SK-N-SH treated with all-trans-retinoic acid at 6 μM for 48 hours (cell line): ENCODE results near the gene CAPZA3.

Source experiments
- PPARA ChIP-seq: fragments of 250-450 bp; sonication (Bioruptor Pico); IDR thresholded peaks from 2 replicates; pipeline ENCODE4 v1.5.0; 2020; ENCODE audit warnings: mild to moderate bottlenecking, borderline replicate concordance
- ZFP3 ChIP-seq: fragments of 250-450 bp; sonication (Bioruptor Pico); IDR thresholded peaks from 2 replicates; pipeline ENCODE4 v1.5.0; 2020; ENCODE audit warnings: mild to moderate bottlenecking, moderate library complexity
- TF ChIP-seq, protein P1 (sequence below): fragments of 250-450 bp; sonication (Bioruptor Pico); IDR thresholded peaks from 2 replicates; pipeline ENCODE4 v1.5.1; 2021; ENCODE audit warnings: mild to moderate bottlenecking, moderate library complexity
- TF ChIP-seq, protein P2 (sequence below): fragments of 250-450 bp; sonication (Bioruptor Pico); IDR thresholded peaks from 2 replicates; pipeline ENCODE4 v1.8.0; 2020; ENCODE audit warnings: mild to moderate bottlenecking, moderate library complexity, borderline replicate concordance

DNA sequence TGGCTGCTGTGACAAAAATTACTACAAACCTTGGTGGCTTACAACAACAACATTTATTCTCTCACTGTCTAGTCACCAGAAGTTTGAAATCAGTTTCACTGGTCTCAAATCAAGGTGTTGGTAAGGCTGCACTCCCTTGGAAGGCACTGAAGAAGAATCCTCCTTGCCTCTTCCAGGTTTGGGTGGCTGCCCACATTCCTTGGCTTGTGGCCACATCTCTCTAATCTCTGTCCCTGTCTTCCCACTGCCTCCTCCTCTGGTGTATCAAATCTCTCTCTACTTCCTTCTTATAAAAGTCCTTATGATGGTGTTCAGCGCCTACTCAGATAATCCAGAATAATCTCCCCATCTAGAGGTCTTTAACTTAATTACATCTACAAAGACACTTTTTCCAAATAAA, 31.1 kb upstream of the CAPZA3 start:
- TF ChIP-seq, protein P1, sequence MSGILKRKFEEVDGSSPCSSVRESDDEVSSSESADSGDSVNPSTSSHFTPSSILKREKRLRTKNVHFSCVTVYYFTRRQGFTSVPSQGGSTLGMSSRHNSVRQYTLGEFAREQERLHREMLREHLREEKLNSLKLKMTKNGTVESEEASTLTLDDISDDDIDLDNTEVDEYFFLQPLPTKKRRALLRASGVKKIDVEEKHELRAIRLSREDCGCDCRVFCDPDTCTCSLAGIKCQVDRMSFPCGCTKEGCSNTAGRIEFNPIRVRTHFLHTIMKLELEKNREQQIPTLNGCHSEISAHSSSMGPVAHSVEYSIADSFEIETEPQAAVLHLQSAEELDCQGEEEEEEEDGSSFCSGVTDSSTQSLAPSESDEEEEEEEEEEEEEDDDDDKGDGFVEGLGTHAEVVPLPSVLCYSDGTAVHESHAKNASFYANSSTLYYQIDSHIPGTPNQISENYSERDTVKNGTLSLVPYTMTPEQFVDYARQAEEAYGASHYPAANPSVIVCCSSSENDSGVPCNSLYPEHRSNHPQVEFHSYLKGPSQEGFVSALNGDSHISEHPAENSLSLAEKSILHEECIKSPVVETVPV (CRISPR knock-in tag), result no peak
- TF ChIP-seq, protein P2, sequence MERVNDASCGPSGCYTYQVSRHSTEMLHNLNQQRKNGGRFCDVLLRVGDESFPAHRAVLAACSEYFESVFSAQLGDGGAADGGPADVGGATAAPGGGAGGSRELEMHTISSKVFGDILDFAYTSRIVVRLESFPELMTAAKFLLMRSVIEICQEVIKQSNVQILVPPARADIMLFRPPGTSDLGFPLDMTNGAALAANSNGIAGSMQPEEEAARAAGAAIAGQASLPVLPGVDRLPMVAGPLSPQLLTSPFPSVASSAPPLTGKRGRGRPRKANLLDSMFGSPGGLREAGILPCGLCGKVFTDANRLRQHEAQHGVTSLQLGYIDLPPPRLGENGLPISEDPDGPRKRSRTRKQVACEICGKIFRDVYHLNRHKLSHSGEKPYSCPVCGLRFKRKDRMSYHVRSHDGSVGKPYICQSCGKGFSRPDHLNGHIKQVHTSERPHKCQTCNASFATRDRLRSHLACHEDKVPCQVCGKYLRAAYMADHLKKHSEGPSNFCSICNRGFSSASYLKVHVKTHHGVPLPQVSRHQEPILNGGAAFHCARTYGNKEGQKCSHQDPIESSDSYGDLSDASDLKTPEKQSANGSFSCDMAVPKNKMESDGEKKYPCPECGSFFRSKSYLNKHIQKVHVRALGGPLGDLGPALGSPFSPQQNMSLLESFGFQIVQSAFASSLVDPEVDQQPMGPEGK (CRISPR knock-in tag), result no peak
- no peak for TF ChIP-seq PPARA
- TF ChIP-seq ZFP3 (CRISPR knock-in tag), result no peak
